ENCODE data around the gene RPL28. TPM values are rescaled to one million over a fixed set of nuclear protein-coding genes. Genes with fewer than 3 reads are reported as not detected.

Gene RPL28
- total and polyA plus RNA-seq, 2 of the 4 experiments (the other 2 are of a cell fraction) = 386 to 1,693 TPM

GRCh38 chr19:55362174-55362989 lies 23.4 kb upstream of the RPL28 start:
- H4K8ac ChIP-seq (ENCODE audit: low read depth in 2 of 2, low read length in 2 of 2) = no peak overlapping the region
- no peak overlapping the region for H2BK15ac ChIP-seq (ENCODE audit: low read depth, low read length)
- WGBS, 2 experiments (ENCODE audit: extremely low coverage in 2 of 2, insufficient read length in 1 of 2) = 74% methylated on average over 14 of the region's 38 CpGs; no CpG with 5 or more reads in 1 of the 2 experiments
- TF ChIP-seq MAFK (IDR thresholded peaks at IDR 0.05; ENCODE audit: low read depth, low read length) (no peak), MXI1 (IDR thresholded peaks at IDR 0.05; ENCODE audit: borderline replicate concordance, low read depth, low read length) (no peak), RAD21 (IDR thresholded peaks at IDR 0.05; ENCODE audit: low read length) (no peak), SMC3 (IDR thresholded peaks at IDR 0.05; ENCODE audit: low read depth, low read length) (no peak; the same call in 1 of the 2 replicates), NFE2L2 (IDR thresholded peaks at IDR 0.05; ENCODE audit: low read depth, low read length) (no peak), ELK1 (IDR thresholded peaks at IDR 0.05; ENCODE audit: borderline replicate concordance, low read depth, low read length) (no peak), FOS (IDR thresholded peaks at IDR 0.05; ENCODE audit: low read depth, low read length) (no peak), BHLHE40 (IDR thresholded peaks at IDR 0.05; ENCODE audit: low read depth, low read length) (no peak)
- no peak overlapping the region for H3K9ac ChIP-seq (ENCODE audit: low read depth, low read length)
- CTCF ChIA-PET = no interaction called here
- H3K9me3 ChIP-seq (ENCODE audit: control insufficient read depth, insufficient read depth, low read length) = no peaks in the 10 kb centered on the region
- peaks cover 16% of the 10 kb centered on the region for H3K36me3 ChIP-seq (ENCODE audit: control insufficient read depth, insufficient read depth, low read length)
- no peak overlapping the region for H3K23ac ChIP-seq (ENCODE audit: low read depth, low read length)
- H2BK20ac ChIP-seq (ENCODE audit: low read depth, low read length) = no peak overlapping the region
- ATAC-seq (ENCODE audit: low read depth) (no peak), DNase-seq (no peak)
- no peak overlapping the region for H2AK9ac ChIP-seq (replicated peaks; ENCODE audit: low read depth, low read length, poor library complexity)
- H4K91ac ChIP-seq (ENCODE audit: insufficient read depth, low read depth, low read length) = no peak overlapping the region
- peaks cover 3% of the 10 kb centered on the region; the same call in 1 of the 2 replicates for H3K9me1 ChIP-seq (ENCODE audit: insufficient read depth, low read length)
- no peak overlapping the region for H3K56ac ChIP-seq (ENCODE audit: extremely low read depth, insufficient read depth, low read length)
- H4K5ac ChIP-seq (ENCODE audit: low read depth, low read length) = no peak overlapping the region
- intact Hi-C loops (cut with micrococcal nuclease) (no loop called here), in situ Hi-C loops (cut with MboI; ENCODE audit: low sequenced_read_pairs) (no loop called here), dilution Hi-C loops (cut with HindIII; ENCODE audit: low sequenced_read_pairs, unreplicated experiment) (no loop called here)
- H3K4me2 ChIP-seq (ENCODE audit: low read depth, low read length) = no peak overlapping the region
- no peak overlapping the region for H3K4me3 ChIP-seq (ENCODE audit: insufficient read depth, low read depth, low read length)
- no peaks in the 10 kb centered on the region for H3K4me1 ChIP-seq (ENCODE audit: control insufficient read depth, insufficient read depth, low read length)
- no peak overlapping the region; the same call in none of the 2 replicates for H2AK5ac ChIP-seq (ENCODE audit: low read depth, low read length)
- H2AFZ ChIP-seq (replicated peaks; ENCODE audit: low read length, poor library complexity) = no peak overlapping the region
- H3K27me3 ChIP-seq (ENCODE audit: control insufficient read depth, insufficient read depth, low read length) = peaks cover 2% of the 10 kb centered on the region
- H2BK120ac ChIP-seq (ENCODE audit: low read depth, low read length) = no peak overlapping the region
- no peak overlapping the region for H3K18ac ChIP-seq (ENCODE audit: low read depth, low read length)
- no peak overlapping the region for H3K4ac ChIP-seq (ENCODE audit: low read depth, low read length)
- POLR2A ChIA-PET (ENCODE audit: unreplicated experiment) = no interaction called here
- peaks cover 36% of the 10 kb centered on the region for H4K20me1 ChIP-seq (ENCODE audit: insufficient read depth, low read length)
- H3K27ac ChIP-seq (ENCODE audit: insufficient read depth, low read length) = no peak overlapping the region
- no TSS peak for BruUV-seq (replicated peaks)
- H3K79me1 ChIP-seq (ENCODE audit: low read depth in 1 of 2, low read length in 2 of 2) = peaks cover 0 to 14% of the 10 kb centered on the region in 2 experiments; a peak in 2 of 4 replicates
- no peak overlapping the region for H3K14ac ChIP-seq (replicated peaks; ENCODE audit: low read depth, low read length)
- no peak overlapping the region for H2BK5ac ChIP-seq (ENCODE audit: low read depth, low read length, poor library complexity, severe bottlenecking)

Measured in IMR-90 (cell line).